HCT116 (cell line): ENCODE results near the gene ADGRG1. TPM values are rescaled to one million over a fixed set of nuclear protein-coding genes. Genes with fewer than 3 reads are reported as not detected.

Experiments used
- ATAC-seq: fragments of 200-7000 bp; cut with Tn5 transposase; 2 replicates; pipeline ENCODE4 v1.9.1; 2020; ENCODE audit warnings: mild to moderate bottlenecking, moderate library complexity
- BruUV-seq: library from RNA; stranded (reverse); fragments of 400-500 nt; replicated peaks from 2 replicates; lab custom pipeline; 2021; lab: Mats Ljungman, UMichigan
- CTCF ChIA-PET: fragments of 300-600 bp; sonication (Branson Sonifier 250); formaldehyde crosslinking; loops from one replicate; lab custom pipeline; 2021; ENCODE audit warnings: antibody characterized with exemption; lab: Charles Lee
- POLR2A ChIA-PET: fragments of 300-600, 350-600 bp; sonication (Branson Sonifier 250); formaldehyde crosslinking; loops from one replicate; lab custom pipeline; 2021; ENCODE audit warnings: antibody characterized with exemption; lab: Charles Lee
- RAD21 ChIA-PET, 2 experiments: fragments of 300-600 bp; sonication (Branson Sonifier 250); formaldehyde crosslinking; loops; one replicate each; lab custom pipeline; 2023; ENCODE audit warnings: low total read pairs in 2 of 2; ENCODE audit not compliant: uncharacterized antibody in 2 of 2, unreplicated experiment in 2 of 2, low non-redundant PET in 1 of 2; lab: Charles Lee
- DNase-seq: peaks from one replicate; pipeline ENCODE4 v3.0.0-alpha.2; 2010; ENCODE audit warnings: low read depth, low spot score
- H2AFZ ChIP-seq: fragments of 200-600 bp; shearing (Covaris generic), sonication (generic); 2 replicates; pipeline ENCODE4 v1.6.1; 2017; ENCODE audit warnings: low read depth, mixed run types, mixed read lengths, antibody characterized with exemption, low read length; ENCODE audit not compliant: poor library complexity, severe bottlenecking
- H3K27ac ChIP-seq: 2 replicates; pipeline ENCODE4 v1.5.1; 2012; ENCODE audit warnings: low read depth, low read length
- H3K27me3 ChIP-seq: fragments of 200-600 bp; sonication (generic); 2 replicates; pipeline ENCODE4 v1.6.1; 2016; ENCODE audit warnings: mixed run types, low read length, mixed read lengths; ENCODE audit not compliant: insufficient read depth
- H3K36me3 ChIP-seq, 2 experiments: fragments of 200-500 bp in 1 of 2; fragments of 200-600 bp in 1 of 2; sonication (Bioruptor generic) in 1 of 2; sonication (generic) in 1 of 2; 2 replicates each; pipeline versions ENCODE4 v1.5.1 to v1.6.1; 2014 to 2016; ENCODE audit warnings: low read length in 2 of 2, inconsistent platforms in 1 of 2, mixed read lengths in 1 of 2, mixed run types in 1 of 2; ENCODE audit not compliant: insufficient read depth in 2 of 2, control insufficient read depth in 1 of 2
- H3K4me1 ChIP-seq, 2 experiments: fragments of 200-600 bp in 1 of 2; sonication (generic) in 1 of 2; 2 replicates each; pipeline versions ENCODE4 v1.5.1 to v1.6.1; 2012 to 2017; ENCODE audit warnings: low read length in 2 of 2, inconsistent platforms in 1 of 2, mild to moderate bottlenecking in 1 of 2, mixed read lengths in 1 of 2, mixed run types in 1 of 2, moderate library complexity in 1 of 2; ENCODE audit not compliant: insufficient read depth in 2 of 2, control insufficient read depth in 1 of 2
- H3K4me2 ChIP-seq: fragments of 200-600 bp; sonication (generic); 2 replicates; pipeline ENCODE4 v1.6.1; 2017; ENCODE audit warnings: mixed run types, low read length, mixed read lengths
- H3K4me3 ChIP-seq, 2 experiments: fragments of 200-600 bp in 1 of 2; sonication (generic) in 1 of 2; replicated peaks in 1 of 2; 2 replicates each; pipeline ENCODE4 v1.5.1; 2011 to 2016; ENCODE audit warnings: low read length in 2 of 2, control low read depth in 1 of 2, low read depth in 1 of 2, mild to moderate bottlenecking in 1 of 2, mixed read lengths in 1 of 2, mixed run types in 1 of 2
- H3K79me2 ChIP-seq: fragments of 200-600 bp; sonication (generic); 2 replicates; pipeline ENCODE4 v1.6.1; 2017; ENCODE audit warnings: mild to moderate bottlenecking, mixed run types, low read length, moderate library complexity, mixed read lengths; ENCODE audit not compliant: insufficient read depth
- H3K9ac ChIP-seq: fragments of 200-600 bp; sonication (generic); 2 replicates; pipeline ENCODE4 v1.6.1; 2016; ENCODE audit warnings: low read length, mixed read lengths
- H3K9me2 ChIP-seq: fragments of 200-600 bp; sonication (generic), shearing (Covaris generic); 2 replicates; pipeline ENCODE4 v1.6.1; 2017; ENCODE audit warnings: mixed run types, mild to moderate bottlenecking, moderate library complexity; ENCODE audit not compliant: insufficient read depth
- H3K9me3 ChIP-seq, 2 experiments: fragments of 200-500 bp in 1 of 2; fragments of 200-600 bp in 1 of 2; sonication (Bioruptor generic) in 1 of 2; sonication (generic) in 1 of 2; 2 replicates each; pipeline ENCODE4 v1.6.1; 2014 to 2017; ENCODE audit warnings: low read length in 2 of 2, mixed read lengths in 2 of 2, inconsistent platforms in 1 of 2, low read depth in 1 of 2, mild to moderate bottlenecking in 1 of 2, mixed run types in 1 of 2, moderate library complexity in 1 of 2; ENCODE audit not compliant: control insufficient read depth in 1 of 2, insufficient read depth in 1 of 2
- H4K20me1 ChIP-seq: fragments of 200-600 bp; sonication (generic), shearing (Covaris generic); 2 replicates; pipeline ENCODE4 v1.6.1; 2017; ENCODE audit warnings: mixed run types, mild to moderate bottlenecking, moderate library complexity; ENCODE audit not compliant: insufficient read depth
- CEBPB ChIP-seq: IDR thresholded peaks from 2 replicates; pipeline ENCODE4 v1.6.1; 2012; ENCODE audit warnings: low read depth
- CTCF ChIP-seq, 3 experiments: fragments of 200-600 bp in 1 of 3; sonication (generic) in 1 of 3; IDR thresholded peaks in 2 of 3; conservative IDR thresholded peaks in 1 of 3; 2 replicates each; pipeline ENCODE4 v1.5.1; 2012 to 2017; ENCODE audit warnings: low read depth in 2 of 3, low read length in 2 of 3, antibody characterized with exemption in 1 of 3, borderline replicate concordance in 1 of 3, control low read depth in 1 of 3, mild to moderate bottlenecking in 1 of 3, mixed read lengths in 1 of 3, mixed run types in 1 of 3, moderate library complexity in 1 of 3; ENCODE audit not compliant: insufficient read depth in 1 of 3
- EGR1 ChIP-seq: IDR thresholded peaks from 2 replicates; pipeline ENCODE4 v1.6.1; 2012; ENCODE audit warnings: low read depth
- EZH2phosphoT487 ChIP-seq: fragments of 200-600 bp; IDR thresholded peaks from 2 replicates; pipeline ENCODE4 v1.6.1; 2018; ENCODE audit warnings: antibody characterized with exemption, borderline replicate concordance
- POLR2A ChIP-seq: IDR thresholded peaks from 2 replicates; pipeline ENCODE4 v1.7.0; 2011; ENCODE audit warnings: borderline replicate concordance; ENCODE audit not compliant: insufficient read depth, insufficient read length; ENCODE audit errors: extremely low read depth
- POLR2AphosphoS5 ChIP-seq: IDR thresholded peaks from 2 replicates; pipeline ENCODE4 v1.6.1; 2011; ENCODE audit warnings: mild to moderate bottlenecking, low read depth, low read length, moderate library complexity
- SIN3A ChIP-seq: IDR thresholded peaks from 2 replicates; pipeline ENCODE4 v1.6.1; 2012; ENCODE audit warnings: low read depth
- TCF7L2 ChIP-seq: IDR thresholded peaks from 2 replicates; pipeline ENCODE4 v1.7.0; 2011; ENCODE audit warnings: borderline replicate concordance, inconsistent platforms; ENCODE audit not compliant: insufficient read depth, insufficient read length; ENCODE audit errors: extremely low read depth
- YY1 ChIP-seq: IDR thresholded peaks from 2 replicates; pipeline ENCODE4 v1.6.1; 2011; ENCODE audit warnings: low read length, low read depth, moderate library complexity, mild to moderate bottlenecking; ENCODE audit not compliant: insufficient replicate concordance; ENCODE audit errors: extremely low read depth
- ZFX ChIP-seq: fragments of 450-650 bp; IDR thresholded peaks from 2 replicates; pipeline ENCODE4 v1.6.1; 2017
- intact Hi-C: fragments of 100-400 bp; cut with micrococcal nuclease; formaldehyde crosslinking; loops from 2 replicates; pipeline ENCODE4 v1.10.0; 2022
- total RNA-seq: library from RNA; stranded (reverse); gene quantifications from one replicate; pipeline ENCODE4 v1.2.1, GENCODE V29; 2021; ENCODE audit not compliant: unreplicated experiment

ADGRG1 gene
- total RNA-seq, 1 experiment from 2014 or later: 36.4 TPM

GRCh38 chr16:57600952-57601580, 27.4 kb upstream of the ADGRG1 start:
- RAD21 ChIA-PET: no interaction called here
- H3K9me3 ChIP-seq: no peaks in the 10 kb centered on the region
- no peaks in the 10 kb centered on the region for H3K79me2 ChIP-seq
- TF ChIP-seq POLR2A (no peak), ZFX (no peak), POLR2AphosphoS5 (no peak), YY1 (no peak), EZH2phosphoT487 (no peak), CEBPB (no peak), SIN3A (no peak), EGR1 (no peak), TCF7L2 (no peak), CTCF (IDR thresholded peaks at IDR 0.05 in 2 of 3, conservative IDR thresholded peaks at IDR 0.05 in 1 of 3; ENCODE audit: borderline replicate concordance in 1 of 3, insufficient read depth in 1 of 3, low read depth in 2 of 3, low read length in 2 of 3) (no peak)
- H4K20me1 ChIP-seq: no peaks in the 10 kb centered on the region
- ATAC-seq: no peak
- POLR2A ChIA-PET: interaction anchor here (1.0 to 1.8 kb wide), 3 partner anchors 10 to 21 kb away, joined by 4 to 5 read pairs (median 4); no protein-coding TSS in a partner anchor
- CTCF ChIA-PET: interaction anchor here (0.6 to 4.1 kb wide), 10 partner anchors 8 to 48 kb away, joined by 3 to 21 read pairs (median 4); partner anchors contain the start of gene ADGRG1
- no peak overlapping the region for H3K9ac ChIP-seq
- H3K4me3 ChIP-seq: no peak overlapping the region
- BruUV-seq: no TSS peak
- H3K4me2 ChIP-seq: peak overlapping the region; percentile 56; the same call in 1 of the 2 replicates
- no peaks in the 10 kb centered on the region for H3K36me3 ChIP-seq
- DNase-seq: no peak
- intact Hi-C loops: loop anchor here (2.0 kb wide), 1 partner anchor 48 kb away; no protein-coding TSS in a partner anchor
- peaks cover 0 to 8% of the 10 kb centered on the region in 2 experiments; a peak in 3 of 4 replicates for H3K4me1 ChIP-seq
- no peaks in the 10 kb centered on the region for H3K27me3 ChIP-seq
- H2AFZ ChIP-seq: peak overlapping the region; percentile 75
- no peaks in the 10 kb centered on the region for H3K9me2 ChIP-seq
- H3K27ac ChIP-seq: no peak overlapping the region
